Ovary (tissue), 3 donors: ENCODE data around the gene DOCK2.

Experiments used
- CTCF ChIP-seq, 3 donors: fragments of 450-650 bp in 2 of 3; fragments of 200-600 bp in 1 of 3; IDR thresholded peaks; one replicate each; pipeline versions ENCODE4 v1.5.1 to v1.8.0; 2016 to 2022; ENCODE audit warnings: antibody characterized with exemption in 3 of 3, mild to moderate bottlenecking in 1 of 3
- EP300 ChIP-seq: sonication (generic); formaldehyde crosslinking; IDR thresholded peaks from one replicate; pipeline ENCODE4 v1.6.1; 2017; ENCODE audit warnings: antibody characterized with exemption
- POLR2A ChIP-seq: fragments of 450-650 bp; IDR thresholded peaks from one replicate; pipeline ENCODE4 v1.6.1; 2017; ENCODE audit warnings: antibody characterized with exemption, mild to moderate bottlenecking, moderate library complexity
- donor health status: DM: no; HTN: no; CAD: no.

- TF ChIP-seq POLR2A, result no peak
- no peak for TF ChIP-seq CTCF (IDR thresholded peaks at IDR 0.05)
- no peak for TF ChIP-seq EP300
These were observed 360.7 kb downstream of the DOCK2 start for GRCh38 chr5:169997798-169998197.
